HepG2 (cell line): ENCODE measurements around the gene MXRA8. TPM values are rescaled to one million over a fixed set of nuclear protein-coding genes. Genes with fewer than 3 reads are reported as not detected.

Experiments used
- AHR ChIP-seq: IDR thresholded peaks from 2 replicates; pipeline ENCODE4 v1.6.1; 2018; ENCODE audit warnings: missing genetic modification reagents, missing compliant biosample characterization
- ATM ChIP-seq: fragments of 450-650 bp; IDR thresholded peaks from 2 replicates; pipeline ENCODE4 v1.7.1; 2017; ENCODE audit warnings: mild to moderate bottlenecking, borderline replicate concordance
- MED1 ChIP-seq: sonication (generic); formaldehyde crosslinking; IDR thresholded peaks from 2 replicates; pipeline ENCODE4 v1.4.0; 2020; ENCODE audit warnings: missing genetic modification reagents
- NFE2L2 ChIP-seq: fragments of 150-350 bp; IDR thresholded peaks from 2 replicates; pipeline ENCODE4 v1.6.1; 2014; ENCODE audit warnings: low read length
- NFIB ChIP-seq: sonication (generic); formaldehyde crosslinking; IDR thresholded peaks from 2 replicates; pipeline ENCODE4 v1.9.0; 2021; ENCODE audit warnings: missing genetic modification reagents, mild to moderate bottlenecking, borderline replicate concordance
- PITX1 ChIP-seq: sonication (generic); formaldehyde crosslinking; IDR thresholded peaks from 2 replicates; pipeline ENCODE4 v1.5.1; 2020; ENCODE audit warnings: mild to moderate bottlenecking, missing genetic modification reagents
- ZBTB42 ChIP-seq: sonication (generic); formaldehyde crosslinking; IDR thresholded peaks from 2 replicates; pipeline ENCODE4 v1.5.0; 2020; ENCODE audit warnings: mild to moderate bottlenecking, missing genetic modification reagents
- ZNF598 ChIP-seq: sonication (generic); formaldehyde crosslinking; IDR thresholded peaks from 2 replicates; pipeline ENCODE4 v1.5.1; 2020; ENCODE audit warnings: mild to moderate bottlenecking, missing genetic modification reagents, borderline replicate concordance
- ZSCAN25 ChIP-seq: sonication (generic); formaldehyde crosslinking; IDR thresholded peaks from 2 replicates; pipeline ENCODE4 v1.8.0; 2022; ENCODE audit warnings: mild to moderate bottlenecking, missing genetic modification reagents
- polyA plus RNA-seq, 8 experiments: library from polyadenylated mRNA; depleted of rRNA in 3 of 8; stranded (reverse) in 7 of 8; unstranded in 1 of 8; fragments of >200 nt; fragmentation: Illumina TruSeq in 4 of 8; extraction: Trizol in 4 of 8; gene quantifications; 2 replicates each; pipeline versions ENCODE4 v1.2.1 to v1.2.3, GENCODE V29; 2011 to 2016; ENCODE audit warnings: low read depth in 4 of 8, missing spikeins in 1 of 8, mixed read lengths in 1 of 8; ENCODE audit not compliant: insufficient read depth in 1 of 8
- total RNA-seq, 5 experiments: library from RNA; depleted of rRNA; stranded (reverse); fragments of >200 nt; fragmentation: Illumina TruSeq; extraction: Trizol; gene quantifications; 2 replicates each; pipeline ENCODE4 v1.2.3, GENCODE V29; 2016; ENCODE audit warnings: low read depth in 1 of 5
- TF ChIP-seq, protein P1 (sequence below): sonication (generic); formaldehyde crosslinking; IDR thresholded peaks from 2 replicates; pipeline ENCODE4 v1.4.0; 2020; ENCODE audit warnings: low read depth, missing genetic modification reagents
- TF ChIP-seq, protein P2 (sequence below): IDR thresholded peaks from 2 replicates; pipeline ENCODE4 v1.6.1; 2016; ENCODE audit warnings: mild to moderate bottlenecking
- TF ChIP-seq, protein P3 (sequence below): sonication (generic); formaldehyde crosslinking; IDR thresholded peaks from 2 replicates; pipeline ENCODE4 v1.9.0; 2021; ENCODE audit warnings: missing genetic modification reagents, borderline replicate concordance
- TF ChIP-seq, protein P4 (sequence below): sonication (generic); formaldehyde crosslinking; IDR thresholded peaks from 2 replicates; pipeline ENCODE4 v1.8.0; 2022; ENCODE audit warnings: mild to moderate bottlenecking, missing genetic modification reagents, borderline replicate concordance
- TF ChIP-seq, protein P5 (sequence below): sonication (generic); formaldehyde crosslinking; IDR thresholded peaks from 2 replicates; pipeline ENCODE4 v1.4.0; 2020; ENCODE audit warnings: missing genetic modification reagents
- TF ChIP-seq, protein P6 (sequence below): sonication (generic); formaldehyde crosslinking; IDR thresholded peaks from 2 replicates; pipeline ENCODE4 v1.8.1; 2022; ENCODE audit warnings: low read depth, mild to moderate bottlenecking, missing genetic modification reagents

The MXRA8 gene
- total and polyA plus RNA-seq, 2 of the 13 experiments (the other 11 are each of a cell fraction or from before 2014, with no cell fraction given): 19.8 to 44.8 TPM

DNA sequence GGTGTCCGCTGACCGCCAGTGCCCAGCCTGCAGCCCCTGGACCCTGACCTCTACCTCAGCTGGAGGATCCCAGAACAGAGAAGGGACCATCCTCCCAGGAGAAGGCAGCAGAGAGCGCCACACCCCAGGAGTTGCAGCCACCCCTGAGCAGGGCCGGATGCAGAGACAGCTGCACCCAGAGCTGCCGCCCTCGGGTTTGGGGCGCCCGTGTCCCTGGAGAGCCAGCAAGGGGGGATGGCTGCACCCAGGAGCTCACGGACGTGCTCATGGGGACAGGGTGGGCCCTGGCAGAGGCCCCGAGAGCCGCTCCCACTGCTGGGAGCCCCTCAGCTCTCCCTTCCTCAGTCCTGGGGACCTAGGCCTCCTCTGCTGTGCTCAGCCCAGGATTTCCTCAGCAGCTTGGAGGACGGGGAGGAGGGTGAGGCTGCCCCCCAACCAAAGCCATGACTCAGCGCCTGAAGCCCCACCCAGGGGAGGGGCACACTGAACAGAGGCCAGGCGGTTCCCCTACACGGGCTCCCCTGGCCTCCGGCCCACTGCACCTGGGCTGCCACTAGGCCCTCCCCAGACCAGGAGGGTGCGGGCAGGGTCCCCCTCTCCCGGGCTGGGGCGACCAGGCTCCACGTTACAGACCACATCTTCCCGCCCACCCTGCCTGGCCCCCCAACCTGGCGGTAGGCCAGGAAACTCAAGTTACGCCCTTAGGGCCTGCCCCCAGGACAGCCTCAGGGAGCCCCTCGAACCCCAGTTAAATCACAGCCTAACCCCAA lies 52.9 kb downstream of the MXRA8 start (continued):
- TF ChIP-seq, protein P1, sequence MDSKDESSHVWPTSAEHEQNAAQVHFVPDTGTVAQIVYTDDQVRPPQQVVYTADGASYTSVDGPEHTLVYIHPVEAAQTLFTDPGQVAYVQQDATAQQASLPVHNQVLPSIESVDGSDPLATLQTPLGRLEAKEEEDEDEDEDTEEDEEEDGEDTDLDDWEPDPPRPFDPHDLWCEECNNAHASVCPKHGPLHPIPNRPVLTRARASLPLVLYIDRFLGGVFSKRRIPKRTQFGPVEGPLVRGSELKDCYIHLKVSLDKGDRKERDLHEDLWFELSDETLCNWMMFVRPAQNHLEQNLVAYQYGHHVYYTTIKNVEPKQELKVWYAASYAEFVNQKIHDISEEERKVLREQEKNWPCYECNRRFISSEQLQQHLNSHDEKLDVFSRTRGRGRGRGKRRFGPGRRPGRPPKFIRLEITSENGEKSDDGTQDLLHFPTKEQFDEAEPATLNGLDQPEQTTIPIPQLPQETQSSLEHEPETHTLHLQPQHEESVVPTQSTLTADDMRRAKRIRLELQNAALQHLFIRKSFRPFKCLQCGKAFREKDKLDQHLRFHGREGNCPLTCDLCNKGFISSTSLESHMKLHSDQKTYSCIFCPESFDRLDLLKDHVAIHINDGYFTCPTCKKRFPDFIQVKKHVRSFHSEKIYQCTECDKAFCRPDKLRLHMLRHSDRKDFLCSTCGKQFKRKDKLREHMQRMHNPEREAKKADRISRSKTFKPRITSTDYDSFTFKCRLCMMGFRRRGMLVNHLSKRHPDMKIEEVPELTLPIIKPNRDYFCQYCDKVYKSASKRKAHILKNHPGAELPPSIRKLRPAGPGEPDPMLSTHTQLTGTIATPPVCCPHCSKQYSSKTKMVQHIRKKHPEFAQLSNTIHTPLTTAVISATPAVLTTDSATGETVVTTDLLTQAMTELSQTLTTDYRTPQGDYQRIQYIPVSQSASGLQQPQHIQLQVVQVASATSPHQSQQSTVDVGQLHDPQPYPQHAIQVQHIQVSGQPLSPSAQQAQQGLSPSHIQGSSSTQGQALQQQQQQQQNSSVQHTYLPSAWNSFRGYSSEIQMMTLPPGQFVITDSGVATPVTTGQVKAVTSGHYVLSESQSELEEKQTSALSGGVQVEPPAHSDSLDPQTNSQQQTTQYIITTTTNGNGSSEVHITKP (CRISPR knock-in tag): no peak
- TF ChIP-seq, protein P2, sequence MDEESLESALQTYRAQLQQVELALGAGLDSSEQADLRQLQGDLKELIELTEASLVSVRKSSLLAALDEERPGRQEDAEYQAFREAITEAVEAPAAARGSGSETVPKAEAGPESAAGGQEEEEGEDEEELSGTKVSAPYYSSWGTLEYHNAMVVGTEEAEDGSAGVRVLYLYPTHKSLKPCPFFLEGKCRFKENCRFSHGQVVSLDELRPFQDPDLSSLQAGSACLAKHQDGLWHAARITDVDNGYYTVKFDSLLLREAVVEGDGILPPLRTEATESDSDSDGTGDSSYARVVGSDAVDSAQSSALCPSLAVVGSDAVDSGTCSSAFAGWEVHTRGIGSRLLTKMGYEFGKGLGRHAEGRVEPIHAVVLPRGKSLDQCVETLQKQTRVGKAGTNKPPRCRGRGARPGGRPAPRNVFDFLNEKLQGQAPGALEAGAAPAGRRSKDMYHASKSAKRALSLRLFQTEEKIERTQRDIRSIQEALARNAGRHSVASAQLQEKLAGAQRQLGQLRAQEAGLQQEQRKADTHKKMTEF (CRISPR knock-in tag): no peak; the same call in 1 of the 2 replicates
- TF ChIP-seq, protein P3, sequence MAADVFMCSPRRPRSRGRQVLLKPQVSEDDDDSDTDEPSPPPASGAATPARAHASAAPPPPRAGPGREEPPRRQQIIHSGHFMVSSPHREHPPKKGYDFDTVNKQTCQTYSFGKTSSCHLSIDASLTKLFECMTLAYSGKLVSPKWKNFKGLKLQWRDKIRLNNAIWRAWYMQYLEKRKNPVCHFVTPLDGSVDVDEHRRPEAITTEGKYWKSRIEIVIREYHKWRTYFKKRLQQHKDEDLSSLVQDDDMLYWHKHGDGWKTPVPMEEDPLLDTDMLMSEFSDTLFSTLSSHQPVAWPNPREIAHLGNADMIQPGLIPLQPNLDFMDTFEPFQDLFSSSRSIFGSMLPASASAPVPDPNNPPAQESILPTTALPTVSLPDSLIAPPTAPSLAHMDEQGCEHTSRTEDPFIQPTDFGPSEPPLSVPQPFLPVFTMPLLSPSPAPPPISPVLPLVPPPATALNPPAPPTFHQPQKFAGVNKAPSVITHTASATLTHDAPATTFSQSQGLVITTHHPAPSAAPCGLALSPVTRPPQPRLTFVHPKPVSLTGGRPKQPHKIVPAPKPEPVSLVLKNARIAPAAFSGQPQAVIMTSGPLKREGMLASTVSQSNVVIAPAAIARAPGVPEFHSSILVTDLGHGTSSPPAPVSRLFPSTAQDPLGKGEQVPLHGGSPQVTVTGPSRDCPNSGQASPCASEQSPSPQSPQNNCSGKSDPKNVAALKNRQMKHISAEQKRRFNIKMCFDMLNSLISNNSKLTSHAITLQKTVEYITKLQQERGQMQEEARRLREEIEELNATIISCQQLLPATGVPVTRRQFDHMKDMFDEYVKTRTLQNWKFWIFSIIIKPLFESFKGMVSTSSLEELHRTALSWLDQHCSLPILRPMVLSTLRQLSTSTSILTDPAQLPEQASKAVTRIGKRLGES (CRISPR knock-in tag): no peak
- TF ChIP-seq PITX1 (no peak), ZNF598 (CRISPR knock-in tag) (no peak), AHR (CRISPR knock-in tag) (no peak), ATM (no peak), MED1 (peak; percentile 30; the same call in 1 of the 2 replicates), NFIB (no peak), NFE2L2 (peak; percentile 39; the same call in 1 of the 2 replicates), ZBTB42 (CRISPR knock-in tag) (no peak), ZSCAN25 (peak; percentile 14; the same call in 1 of the 2 replicates)
- TF ChIP-seq, protein P4, sequence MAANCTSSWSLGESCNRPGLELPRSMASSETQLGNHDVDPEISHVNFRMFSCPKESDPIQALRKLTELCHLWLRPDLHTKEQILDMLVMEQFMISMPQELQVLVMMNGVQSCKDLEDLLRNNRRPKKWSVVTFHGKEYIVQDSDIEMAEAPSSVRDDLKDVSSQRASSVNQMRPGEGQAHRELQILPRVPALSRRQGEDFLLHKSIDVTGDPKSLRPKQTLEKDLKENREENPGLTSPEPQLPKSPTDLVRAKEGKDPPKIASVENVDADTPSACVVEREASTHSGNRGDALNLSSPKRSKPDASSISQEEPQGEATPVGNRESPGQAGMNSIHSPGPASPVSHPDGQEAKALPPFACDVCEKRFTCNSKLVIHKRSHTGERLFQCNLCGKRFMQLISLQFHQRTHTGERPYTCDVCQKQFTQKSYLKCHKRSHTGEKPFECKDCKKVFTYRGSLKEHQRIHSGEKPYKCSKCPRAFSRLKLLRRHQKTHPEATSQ (CRISPR knock-in tag): no peak
- TF ChIP-seq, protein P5, sequence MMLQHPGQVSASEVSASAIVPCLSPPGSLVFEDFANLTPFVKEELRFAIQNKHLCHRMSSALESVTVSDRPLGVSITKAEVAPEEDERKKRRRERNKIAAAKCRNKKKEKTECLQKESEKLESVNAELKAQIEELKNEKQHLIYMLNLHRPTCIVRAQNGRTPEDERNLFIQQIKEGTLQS (CRISPR knock-in tag): peak; percentile 75; the same call in 1 of the 2 replicates
- TF ChIP-seq, protein P6, sequence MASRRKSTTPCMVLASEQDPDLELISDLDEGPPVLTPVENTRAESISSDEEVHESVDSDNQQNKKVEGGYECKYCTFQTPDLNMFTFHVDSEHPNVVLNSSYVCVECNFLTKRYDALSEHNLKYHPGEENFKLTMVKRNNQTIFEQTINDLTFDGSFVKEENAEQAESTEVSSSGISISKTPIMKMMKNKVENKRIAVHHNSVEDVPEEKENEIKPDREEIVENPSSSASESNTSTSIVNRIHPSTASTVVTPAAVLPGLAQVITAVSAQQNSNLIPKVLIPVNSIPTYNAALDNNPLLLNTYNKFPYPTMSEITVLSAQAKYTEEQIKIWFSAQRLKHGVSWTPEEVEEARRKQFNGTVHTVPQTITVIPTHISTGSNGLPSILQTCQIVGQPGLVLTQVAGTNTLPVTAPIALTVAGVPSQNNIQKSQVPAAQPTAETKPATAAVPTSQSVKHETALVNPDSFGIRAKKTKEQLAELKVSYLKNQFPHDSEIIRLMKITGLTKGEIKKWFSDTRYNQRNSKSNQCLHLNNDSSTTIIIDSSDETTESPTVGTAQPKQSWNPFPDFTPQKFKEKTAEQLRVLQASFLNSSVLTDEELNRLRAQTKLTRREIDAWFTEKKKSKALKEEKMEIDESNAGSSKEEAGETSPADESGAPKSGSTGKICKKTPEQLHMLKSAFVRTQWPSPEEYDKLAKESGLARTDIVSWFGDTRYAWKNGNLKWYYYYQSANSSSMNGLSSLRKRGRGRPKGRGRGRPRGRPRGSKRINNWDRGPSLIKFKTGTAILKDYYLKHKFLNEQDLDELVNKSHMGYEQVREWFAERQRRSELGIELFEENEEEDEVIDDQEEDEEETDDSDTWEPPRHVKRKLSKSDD (CRISPR knock-in tag): 0 out of 2 replicates have a peak, but pooled peaks have one; percentile 36
